OCI-LY7 (cell line): ENCODE measurements around the gene ADO. TPM values are rescaled to one million over a fixed set of nuclear protein-coding genes. Genes with fewer than 3 reads are reported as not detected.

Experiments used
- BruUV-seq: library from RNA; stranded (reverse); fragments of 400-500 nt; replicated peaks from 2 replicates; lab custom pipeline; 2021; lab: Mats Ljungman, UMichigan
- CTCF ChIA-PET: fragments of 300-600 bp; sonication (Branson Sonifier 250); formaldehyde crosslinking; loops from one replicate; lab custom pipeline; 2022; ENCODE audit warnings: antibody characterized with exemption; ENCODE audit not compliant: unreplicated experiment; lab: Charles Lee
- POLR2A ChIA-PET: fragments of 300-600 bp; sonication (Branson Sonifier 250); formaldehyde crosslinking; loops from one replicate; lab custom pipeline; 2022; ENCODE audit warnings: antibody characterized with exemption; lab: Charles Lee
- DNase-seq: peaks from one replicate; pipeline ENCODE4 v3.0.0-alpha.2; 2015; ENCODE audit warnings: low spot score
- H2AFZ ChIP-seq: fragments of 200-600 bp; sonication (generic), shearing (Covaris generic); 2 replicates; pipeline ENCODE4 v1.6.1; 2014; ENCODE audit warnings: mild to moderate bottlenecking, antibody characterized with exemption, low read length, moderate library complexity
- H3K27ac ChIP-seq: fragments of 200-600 bp; sonication (generic); 2 replicates; pipeline ENCODE4 v1.5.1; 2014; ENCODE audit warnings: mixed run types, low read depth, mild to moderate bottlenecking, moderate library complexity, low read length, inconsistent platforms; ENCODE audit not compliant: poor library complexity, severe bottlenecking
- H3K36me3 ChIP-seq: fragments of 200-600 bp; sonication (generic); 2 replicates; pipeline ENCODE4 v1.6.1; 2014; ENCODE audit warnings: mild to moderate bottlenecking, antibody characterized with exemption, low read length, moderate library complexity, mixed read lengths; ENCODE audit not compliant: insufficient read depth
- H3K4me1 ChIP-seq: fragments of 200-600 bp; sonication (generic); 2 replicates; pipeline ENCODE4 v1.5.1; 2014; ENCODE audit warnings: mild to moderate bottlenecking, low read length; ENCODE audit not compliant: insufficient read depth, poor library complexity, severe bottlenecking
- H3K4me2 ChIP-seq: fragments of 200-600 bp; sonication (generic); 2 replicates; pipeline ENCODE4 v1.6.1; 2014; ENCODE audit warnings: mild to moderate bottlenecking, low read length
- H3K4me3 ChIP-seq: fragments of 200-600 bp; sonication (generic); 2 replicates; pipeline ENCODE4 v1.5.1; 2014; ENCODE audit warnings: mild to moderate bottlenecking, low read depth, low read length; ENCODE audit not compliant: poor library complexity, severe bottlenecking
- H3K79me2 ChIP-seq: fragments of 200-600 bp; sonication (generic); 2 replicates; pipeline ENCODE4 v1.6.1; 2016; ENCODE audit warnings: low read depth, mild to moderate bottlenecking, low read length, moderate library complexity, mixed read lengths; ENCODE audit not compliant: insufficient read depth
- H3K9me2 ChIP-seq: fragments of 200-600 bp; sonication (generic); 2 replicates; pipeline ENCODE4 v1.6.1; 2016; ENCODE audit warnings: mild to moderate bottlenecking, low read length, mixed read lengths; ENCODE audit not compliant: insufficient read depth
- H3K9me3 ChIP-seq: fragments of 200-600 bp; sonication (generic); 2 replicates; pipeline ENCODE4 v1.6.1; 2014; ENCODE audit warnings: mild to moderate bottlenecking, mixed run types, low read length, mixed read lengths
- H4K20me1 ChIP-seq: fragments of 200-600 bp; sonication (generic); 2 replicates; pipeline ENCODE4 v1.6.1; 2014; ENCODE audit warnings: mild to moderate bottlenecking, antibody characterized with exemption, low read length, moderate library complexity, mixed read lengths; ENCODE audit not compliant: insufficient read depth
- CTCF ChIP-seq: fragments of 200-600 bp; sonication (generic); conservative IDR thresholded peaks from 2 replicates; pipeline ENCODE4 v1.5.1; 2014; ENCODE audit warnings: mild to moderate bottlenecking, antibody characterized with exemption, low read length, moderate library complexity, mixed read lengths
- EZH2phosphoT487 ChIP-seq: fragments of 200-600 bp; sonication (generic); IDR thresholded peaks from 2 replicates; pipeline ENCODE4 v1.6.1; 2018; ENCODE audit warnings: low read depth, borderline replicate concordance, mild to moderate bottlenecking, mixed run types, antibody characterized with exemption, low read length, moderate library complexity, mixed read lengths
- intact Hi-C: fragments of 100-400 bp; cut with micrococcal nuclease; formaldehyde crosslinking; loops from one replicate; pipeline ENCODE4 v1.10.0; 2022; ENCODE audit not compliant: unreplicated experiment
- total RNA-seq, 2 experiments: library from RNA; depleted of rRNA in 1 of 2; stranded (reverse); fragments of >200 nt in 1 of 2; shearing (Covaris generic) in 1 of 2; gene quantifications; 2 replicates each; pipeline ENCODE4 v1.2.3, GENCODE V29; 2014 to 2022

Gene ADO
- total RNA-seq, 2 experiments from 2014 or later = 30.3 to 43.1 TPM

GRCh38 chr10:62829622-62830021 is 25.1 kb downstream of the ADO start:
- no peak for DNase-seq
- Histone ChIP-seq H3K79me2 (no peaks in the 10 kb centered on the region), H4K20me1 (no peaks in the 10 kb centered on the region), H2AFZ (no peak overlapping the region), H3K27ac (no peak overlapping the region), H3K4me3 (no peak overlapping the region), H3K4me1 (no peaks in the 10 kb centered on the region), H3K36me3 (no peaks in the 10 kb centered on the region), H3K4me2 (no peak overlapping the region), H3K9me2 (no peaks in the 10 kb centered on the region), H3K9me3 (no peaks in the 10 kb centered on the region)
- CTCF ChIA-PET = no interaction called here
- no TSS peak for BruUV-seq
- intact Hi-C loops = no loop called here
- TF ChIP-seq CTCF (no peak), EZH2phosphoT487 (no peak)
- POLR2A ChIA-PET = interaction anchor here (1.4 kb wide), 1 partner anchor 54 kb away, joined by 4 read pairs; no protein-coding TSS in a partner anchor

- Histone ChIP-seq H3K79me2 (no peaks in the 10 kb centered on the region), H2AFZ (no peak overlapping the region), H3K27ac (no peak overlapping the region), H3K36me3 (no peaks in the 10 kb centered on the region), H3K9me2 (no peaks in the 10 kb centered on the region), H4K20me1 (no peaks in the 10 kb centered on the region), H3K4me3 (no peak overlapping the region), H3K4me1 (no peaks in the 10 kb centered on the region), H3K9me3 (no peaks in the 10 kb centered on the region), H3K4me2 (no peak overlapping the region)
- no TSS peak for BruUV-seq
- DNase-seq = no peak
- POLR2A ChIA-PET = interaction anchor here (0.5 to 1.4 kb wide), 5 partner anchors 12 to 240 kb away, joined by 3 to 5 read pairs (median 3); no protein-coding TSS in a partner anchor
- CTCF ChIA-PET = no interaction called here
- intact Hi-C loops = no loop called here
- TF ChIP-seq CTCF = no peak
- no peak for TF ChIP-seq EZH2phosphoT487
Measured at GRCh38 chr10:62830679-62831078, 26.2 kb downstream of the ADO start.

- Histone ChIP-seq H3K79me2 (no peaks in the 10 kb centered on the region), H3K9me2 (no peaks in the 10 kb centered on the region), H2AFZ (no peak overlapping the region), H3K36me3 (no peaks in the 10 kb centered on the region), H3K4me3 (no peak overlapping the region), H3K4me2 (no peak overlapping the region), H4K20me1 (no peaks in the 10 kb centered on the region), H3K4me1 (no peaks in the 10 kb centered on the region), H3K9me3 (no peaks in the 10 kb centered on the region), H3K27ac (no peak overlapping the region)
- no TSS peak for BruUV-seq
- ChIA-PET POLR2A (interaction anchor here (0.7 to 1.1 kb wide), 4 partner anchors 12 to 199 kb away, joined by 3 to 5 read pairs (median 4); no protein-coding TSS in a partner anchor), CTCF (no interaction called here)
- intact Hi-C loops = no loop called here
- TF ChIP-seq EZH2phosphoT487 (no peak), CTCF (no peak)
- no peak for DNase-seq
Measured at GRCh38 chr10:62831346-62831745, 26.8 kb downstream of the ADO start.
